Measurements from ENCODE around the gene MRPL20. TPM values are rescaled to one million over a fixed set of nuclear protein-coding genes. Genes with fewer than 3 reads are reported as not detected.

The MRPL20 gene
- total RNA-seq, 1 donor from 2014 or later, result 135 TPM

- Histone ChIP-seq H3K27me3 (ENCODE audit: low read depth) (peaks cover 9% of the 10 kb centered on the region), H3K36me3 (no peaks in the 10 kb centered on the region), H3K27ac (replicated peaks) (no peak overlapping the region), H3K4me1 (peaks cover 38% of the 10 kb centered on the region), H3K4me3 (no peak overlapping the region), H3K9me3 (replicated peaks) (no peaks in the 10 kb centered on the region)
- DNase-seq, result no peak
- intact Hi-C loops (cut with micrococcal nuclease), result no loop called here
- no peak for TF ChIP-seq CTCF (IDR thresholded peaks at IDR 0.05; ENCODE audit: borderline replicate concordance)
These were observed 33.3 kb upstream of the MRPL20 start for GRCh38 chr1:1440262-1441001.

GRCh38 chr1:1439546-1440261 is 32.6 kb upstream of the MRPL20 start:
- peaks cover 44% of the 10 kb centered on the region for H3K4me1 ChIP-seq
- H3K4me3 ChIP-seq, result no peak overlapping the region

DNA sequence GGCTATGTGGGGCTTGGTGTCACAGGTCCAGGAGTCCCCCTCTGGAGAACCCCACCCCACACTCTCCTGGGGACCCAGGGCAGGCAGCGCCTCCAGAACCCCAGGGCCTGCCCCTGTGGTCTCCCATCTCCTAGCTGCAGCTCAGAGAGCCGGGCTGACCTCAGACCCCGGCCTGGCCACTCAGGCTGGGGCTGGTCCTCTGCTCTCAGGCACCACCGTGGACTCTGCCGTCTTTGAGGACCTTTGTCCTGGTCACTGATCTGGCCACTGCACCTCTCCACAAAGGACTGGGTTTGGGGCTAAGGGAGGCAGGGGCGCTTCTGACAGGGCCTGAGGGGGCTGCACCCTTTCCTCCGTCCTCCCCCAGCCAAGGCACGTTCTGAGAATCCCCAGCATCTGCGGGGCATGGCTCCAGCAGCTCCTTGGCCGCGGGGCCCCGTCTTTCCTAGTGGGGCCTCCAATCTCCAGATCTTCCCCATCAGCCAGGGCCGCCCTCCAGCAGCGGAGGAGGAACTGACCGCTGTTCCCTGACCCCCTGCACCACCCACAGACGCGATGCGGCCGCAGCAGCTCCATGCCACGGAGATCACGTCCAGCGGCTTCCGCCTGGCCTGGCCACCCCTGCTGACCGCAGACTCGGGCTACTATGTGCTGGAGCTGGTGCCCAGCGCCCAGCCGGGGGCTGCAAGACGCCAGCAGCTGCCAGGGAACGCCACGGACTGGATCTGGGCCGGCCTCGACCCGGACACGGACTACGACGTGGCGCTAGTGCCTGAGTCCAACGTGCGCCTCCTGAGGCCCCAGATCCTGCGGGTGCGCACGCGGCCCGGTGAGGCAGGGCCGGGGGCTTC is 31.7 kb upstream of the MRPL20 start:
- H3K27me3 ChIP-seq (ENCODE audit: low read depth), result peaks cover 25% of the 10 kb centered on the region
- H3K36me3 ChIP-seq, result no peaks in the 10 kb centered on the region
- H3K4me1 ChIP-seq, result peaks cover 54% of the 10 kb centered on the region
- DNase-seq, result no peak
- no peak for TF ChIP-seq CTCF (IDR thresholded peaks at IDR 0.05; ENCODE audit: borderline replicate concordance)
- H3K4me3 ChIP-seq, result no peak overlapping the region
- intact Hi-C loops (cut with micrococcal nuclease), result no loop called here
- H3K27ac ChIP-seq (replicated peaks), result no peak overlapping the region
- no peaks in the 10 kb centered on the region for H3K9me3 ChIP-seq (replicated peaks)

More at GRCh38 chr1:1439546-1440261, 32.6 kb upstream of the MRPL20 start:
- DNase-seq, result no peak
- H3K27ac ChIP-seq (replicated peaks), result no peak overlapping the region
- no peak for TF ChIP-seq CTCF (IDR thresholded peaks at IDR 0.05; ENCODE audit: borderline replicate concordance)
- peaks cover 16% of the 10 kb centered on the region for H3K27me3 ChIP-seq (ENCODE audit: low read depth)
- intact Hi-C loops (cut with micrococcal nuclease), result no loop called here
- no peaks in the 10 kb centered on the region for H3K9me3 ChIP-seq (replicated peaks)
- H3K36me3 ChIP-seq, result no peaks in the 10 kb centered on the region

GRCh38 chr1:1437904-1438376 is 30.8 kb upstream of the MRPL20 start:
- intact Hi-C loops (cut with micrococcal nuclease), result no loop called here
- no peak for TF ChIP-seq CTCF (IDR thresholded peaks at IDR 0.05; ENCODE audit: borderline replicate concordance)
- no peaks in the 10 kb centered on the region for H3K9me3 ChIP-seq (replicated peaks)
- no peak overlapping the region for H3K4me3 ChIP-seq
- H3K36me3 ChIP-seq, result no peaks in the 10 kb centered on the region
- H3K4me1 ChIP-seq, result peaks cover 62% of the 10 kb centered on the region
- no peak for DNase-seq
- peaks cover 29% of the 10 kb centered on the region for H3K27me3 ChIP-seq (ENCODE audit: low read depth)
- no peak overlapping the region for H3K27ac ChIP-seq (replicated peaks)
